ENCODE measurements around the gene AFF3.

GRCh38 chr2:100148883-100149282, 6.5 kb upstream of the AFF3 start:
- no peak for TF ChIP-seq CREB1 (IDR thresholded peaks at IDR 0.05; ENCODE audit: low read depth)
- no peak for TF ChIP-seq ZBTB7A (IDR thresholded peaks at IDR 0.05; ENCODE audit: low read depth)
- no peak for TF ChIP-seq REST (IDR thresholded peaks at IDR 0.05; ENCODE audit: low read depth)
- no peak for TF ChIP-seq CEBPB (IDR thresholded peaks at IDR 0.05)
- no peak for TF ChIP-seq RAD21 (IDR thresholded peaks at IDR 0.05; ENCODE audit: low read depth)

Data from Ishikawa (cell line).